ENCODE data around the gene FSTL4. TPM values are rescaled to one million over a fixed set of nuclear protein-coding genes. Genes with fewer than 3 reads are reported as not detected.

The FSTL4 gene
- total RNA-seq, 1 experiment from 2014 or later, result not detected

GRCh38 chr5:133638436-133638835, 26.1 kb upstream of the FSTL4 start:
- H3K27ac ChIP-seq, result no peak overlapping the region
- H3K9me3 ChIP-seq (ENCODE audit: insufficient read depth, low read depth), result no peaks in the 10 kb centered on the region
- no peaks in the 10 kb centered on the region for H3K9me2 ChIP-seq (ENCODE audit: insufficient read depth)
- H3F3A ChIP-seq (ENCODE audit: insufficient read depth, low read depth), result no peaks in the 10 kb centered on the region
- H3K4me1 ChIP-seq (replicated peaks; ENCODE audit: insufficient read depth), result no peaks in the 10 kb centered on the region
- ChIA-PET POLR2A (ENCODE audit: unreplicated experiment) (no interaction called here), CTCF (no interaction called here)
- intact Hi-C loops (cut with micrococcal nuclease; ENCODE audit: unreplicated experiment), result no loop called here
- BruUV-seq (replicated peaks), result no TSS peak
- no peaks in the 10 kb centered on the region for H3K36me3 ChIP-seq (ENCODE audit: low read depth)
- no peak overlapping the region for H2AFZ ChIP-seq
- no peaks in the 10 kb centered on the region for H4K20me1 ChIP-seq (ENCODE audit: insufficient read depth)
- no peaks in the 10 kb centered on the region for H3K27me3 ChIP-seq (ENCODE audit: insufficient read depth, low read depth)
- H3K79me2 ChIP-seq (ENCODE audit: low read depth), result no peaks in the 10 kb centered on the region
- DNase-seq, result no peak
- H3K4me3 ChIP-seq, result no peak overlapping the region
- H3K4me2 ChIP-seq, result no peak overlapping the region
- TF ChIP-seq EZH2 (IDR thresholded peaks at IDR 0.05; ENCODE audit: low read depth) (no peak), CTCF (conservative IDR thresholded peaks at IDR 0.05) (no peak)

DNA sequence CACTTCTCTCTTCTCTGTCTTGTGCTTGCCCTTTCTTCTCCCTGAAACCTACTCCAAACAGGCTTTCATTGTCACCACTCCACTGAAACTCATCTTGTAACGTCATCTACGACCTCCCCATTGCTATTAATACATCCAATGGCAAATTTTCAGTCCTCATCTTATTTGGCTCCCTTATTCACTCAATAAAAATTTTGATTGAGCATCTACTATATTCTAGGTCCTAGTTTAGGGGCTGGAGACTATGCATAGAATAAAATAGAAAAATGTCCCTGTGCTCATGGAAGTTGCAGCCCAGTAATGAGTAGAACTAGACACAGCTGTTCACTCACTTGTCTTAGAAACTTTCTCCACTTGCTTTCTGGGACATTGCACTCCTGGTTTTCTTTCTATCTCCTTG, 24.9 kb upstream of the FSTL4 start:
- Histone ChIP-seq H2AFZ (no peak overlapping the region), H3K4me2 (no peak overlapping the region), H4K20me1 (ENCODE audit: insufficient read depth) (no peaks in the 10 kb centered on the region), H3K27me3 (ENCODE audit: insufficient read depth, low read depth) (no peaks in the 10 kb centered on the region), H3F3A (ENCODE audit: insufficient read depth, low read depth) (no peaks in the 10 kb centered on the region), H3K27ac (no peak overlapping the region), H3K4me3 (no peak overlapping the region), H3K36me3 (ENCODE audit: low read depth) (no peaks in the 10 kb centered on the region), H3K79me2 (ENCODE audit: low read depth) (no peaks in the 10 kb centered on the region), H3K9me2 (ENCODE audit: insufficient read depth) (no peaks in the 10 kb centered on the region), H3K4me1 (replicated peaks; ENCODE audit: insufficient read depth) (no peaks in the 10 kb centered on the region), H3K9me3 (ENCODE audit: insufficient read depth, low read depth) (no peaks in the 10 kb centered on the region)
- BruUV-seq (replicated peaks), result no TSS peak
- no peak for DNase-seq
- CTCF ChIA-PET, result no interaction called here
- TF ChIP-seq EZH2 (IDR thresholded peaks at IDR 0.05; ENCODE audit: low read depth) (no peak), CTCF (conservative IDR thresholded peaks at IDR 0.05) (no peak)
- POLR2A ChIA-PET (ENCODE audit: unreplicated experiment), result no interaction called here
- intact Hi-C loops (cut with micrococcal nuclease; ENCODE audit: unreplicated experiment), result no loop called here

- CTCF ChIA-PET, result no interaction called here
- intact Hi-C loops (cut with micrococcal nuclease; ENCODE audit: unreplicated experiment), result no loop called here
- peak in 1 of 2 experiments; percentile 57 for DNase-seq
Observed at GRCh38 chr5:133635051-133635450, 22.7 kb upstream of the FSTL4 start.

GRCh38 chr5:133627180-133627579, 14.8 kb upstream of the FSTL4 start:
- ChIA-PET POLR2A (ENCODE audit: unreplicated experiment) (no interaction called here), CTCF (no interaction called here)
- no peak for DNase-seq
- no peaks in the 10 kb centered on the region for H4K20me1 ChIP-seq (ENCODE audit: insufficient read depth)
- H3K9me3 ChIP-seq (ENCODE audit: insufficient read depth, low read depth), result no peaks in the 10 kb centered on the region
- H3K4me2 ChIP-seq, result no peak overlapping the region
- H3K27me3 ChIP-seq (ENCODE audit: insufficient read depth, low read depth), result no peaks in the 10 kb centered on the region
- TF ChIP-seq EZH2 (IDR thresholded peaks at IDR 0.05; ENCODE audit: low read depth), result no peak
- no peak for TF ChIP-seq CTCF (conservative IDR thresholded peaks at IDR 0.05)
- H3K4me1 ChIP-seq (replicated peaks; ENCODE audit: insufficient read depth), result no peaks in the 10 kb centered on the region
- no peak overlapping the region for H2AFZ ChIP-seq
- H3K4me3 ChIP-seq, result no peak overlapping the region
- no peaks in the 10 kb centered on the region for H3F3A ChIP-seq (ENCODE audit: insufficient read depth, low read depth)
- H3K79me2 ChIP-seq (ENCODE audit: low read depth), result no peaks in the 10 kb centered on the region
- H3K9me2 ChIP-seq (ENCODE audit: insufficient read depth), result peaks cover 5% of the 10 kb centered on the region; the same call in 1 of the 2 replicates
- no peak overlapping the region for H3K27ac ChIP-seq
- BruUV-seq (replicated peaks), result no TSS peak
- no peaks in the 10 kb centered on the region for H3K36me3 ChIP-seq (ENCODE audit: low read depth)
- intact Hi-C loops (cut with micrococcal nuclease; ENCODE audit: unreplicated experiment), result no loop called here

More at GRCh38 chr5:133635051-133635450, 22.7 kb upstream of the FSTL4 start:
- H4K20me1 ChIP-seq (ENCODE audit: insufficient read depth), result no peaks in the 10 kb centered on the region
- BruUV-seq (replicated peaks), result no TSS peak
- H3K27me3 ChIP-seq (ENCODE audit: insufficient read depth, low read depth), result no peaks in the 10 kb centered on the region
- no peak overlapping the region for H2AFZ ChIP-seq
- no peaks in the 10 kb centered on the region for H3K9me2 ChIP-seq (ENCODE audit: insufficient read depth)
- no peaks in the 10 kb centered on the region for H3K36me3 ChIP-seq (ENCODE audit: low read depth)
- POLR2A ChIA-PET (ENCODE audit: unreplicated experiment), result no interaction called here
- H3K4me2 ChIP-seq, result no peak overlapping the region
- no peak overlapping the region for H3K27ac ChIP-seq
- H3K79me2 ChIP-seq (ENCODE audit: low read depth), result no peaks in the 10 kb centered on the region
- H3K9me3 ChIP-seq (ENCODE audit: insufficient read depth, low read depth), result no peaks in the 10 kb centered on the region
- no peak for TF ChIP-seq EZH2 (IDR thresholded peaks at IDR 0.05; ENCODE audit: low read depth)
- H3K4me1 ChIP-seq (replicated peaks; ENCODE audit: insufficient read depth), result no peaks in the 10 kb centered on the region
- H3F3A ChIP-seq (ENCODE audit: insufficient read depth, low read depth), result no peaks in the 10 kb centered on the region
- no peak overlapping the region for H3K4me3 ChIP-seq
